Neural cell (in vitro differentiated cells): ENCODE data around the gene MIB1. TPM values are rescaled to one million over a fixed set of nuclear protein-coding genes. Genes with fewer than 3 reads are reported as not detected.

Experiments
- H2AFZ ChIP-seq: fragments of 200-600, 300-800 bp; sonication (generic), shearing (Covaris generic); 2 replicates; pipeline ENCODE4 v1.6.0; 2014; ENCODE audit warnings: low read depth, mild to moderate bottlenecking, antibody characterized with exemption, low read length, moderate library complexity
- H3F3A ChIP-seq: fragments of 200-600 bp; shearing (Covaris generic); 2 replicates; pipeline ENCODE4 v1.6.1; 2016; ENCODE audit warnings: mild to moderate bottlenecking, moderate library complexity, mixed read lengths, antibody characterized with exemption, low read length; ENCODE audit not compliant: insufficient read depth, poor library complexity, severe bottlenecking
- H3K27ac ChIP-seq: fragments of 200-600, 300-800 bp; sonication (generic), shearing (Covaris generic); 2 replicates; pipeline ENCODE4 v1.5.1; 2014; ENCODE audit warnings: mild to moderate bottlenecking, low read length, moderate library complexity
- H3K27me3 ChIP-seq: fragments of 300-800, 200-600 bp; sonication (generic), shearing (Covaris generic); 2 replicates; pipeline ENCODE4 v1.6.0; 2014; ENCODE audit warnings: mild to moderate bottlenecking, low read depth, low read length, moderate library complexity; ENCODE audit not compliant: insufficient read depth
- H3K36me3 ChIP-seq: fragments of 300-800, 200-600 bp; sonication (generic), shearing (Covaris generic); 2 replicates; pipeline ENCODE4 v1.5.1; 2014; ENCODE audit warnings: mild to moderate bottlenecking, antibody characterized with exemption, low read length, moderate library complexity; ENCODE audit not compliant: insufficient read depth
- H3K4me2 ChIP-seq: fragments of 300-800, 200-600 bp; sonication (generic), shearing (Covaris generic); 2 replicates; pipeline ENCODE4 v1.6.0; 2014; ENCODE audit warnings: mild to moderate bottlenecking, low read length
- H3K4me3 ChIP-seq: fragments of 300-800, 200-600 bp; sonication (generic), shearing (Covaris generic); 2 replicates; pipeline ENCODE4 v1.5.1; 2014; ENCODE audit warnings: mild to moderate bottlenecking, low read length, moderate library complexity
- H3K79me2 ChIP-seq: fragments of 200-600 bp; shearing (Covaris generic); replicated peaks from 2 replicates; pipeline ENCODE4 v1.6.0; 2014; ENCODE audit warnings: mild to moderate bottlenecking, low read length, moderate library complexity; ENCODE audit not compliant: insufficient read depth
- H3K9ac ChIP-seq: fragments of 300-800, 200-600 bp; sonication (generic), shearing (Covaris generic); 2 replicates; pipeline ENCODE4 v1.6.1; 2016; ENCODE audit warnings: mild to moderate bottlenecking, low read length, mixed read lengths
- H3K9me2 ChIP-seq: fragments of 200-600 bp; shearing (Covaris generic); 2 replicates; pipeline ENCODE4 v1.6.1; 2016; ENCODE audit warnings: mild to moderate bottlenecking, low read length, mixed read lengths; ENCODE audit not compliant: insufficient read depth
- H3K9me3 ChIP-seq: fragments of 200-600, 300-800 bp; sonication (generic), shearing (Covaris generic); 2 replicates; pipeline ENCODE4 v1.6.1; 2016; ENCODE audit warnings: mild to moderate bottlenecking, mixed run types, low read length, moderate library complexity, mixed read lengths
- H4K20me1 ChIP-seq: fragments of 200-600 bp; shearing (Covaris generic); 2 replicates; pipeline ENCODE4 v1.6.1; 2016; ENCODE audit warnings: mild to moderate bottlenecking, mixed run types; ENCODE audit not compliant: insufficient read depth
- CTCF ChIP-seq: fragments of 450-650 bp; IDR thresholded peaks from 2 replicates; pipeline ENCODE4 v1.5.1; 2014; ENCODE audit warnings: antibody characterized with exemption, mild to moderate bottlenecking, moderate library complexity; ENCODE audit not compliant: poor library complexity, severe bottlenecking
- EP300 ChIP-seq: fragments of 450-650 bp; conservative IDR thresholded peaks from 2 replicates; pipeline ENCODE4 v1.6.1; 2014; ENCODE audit warnings: antibody characterized with exemption, mild to moderate bottlenecking, moderate library complexity; ENCODE audit not compliant: poor library complexity, severe bottlenecking
- EZH2 ChIP-seq: fragments of 200-600, 300-800 bp; shearing (Covaris generic), sonication (generic); IDR thresholded peaks from 2 replicates; pipeline ENCODE4 v1.6.1; 2014; ENCODE audit warnings: antibody characterized with exemption, low read length, borderline replicate concordance, mild to moderate bottlenecking; ENCODE audit not compliant: insufficient read depth, poor library complexity, severe bottlenecking
- MXI1 ChIP-seq: fragments of 450-650 bp; conservative IDR thresholded peaks from 2 replicates; pipeline ENCODE4 v1.6.1; 2014; ENCODE audit warnings: antibody characterized with exemption, mild to moderate bottlenecking; ENCODE audit not compliant: poor library complexity, severe bottlenecking
- POLR2AphosphoS5 ChIP-seq: IDR thresholded peaks from 2 replicates; pipeline ENCODE4 v1.6.1; 2012
- RAD21 ChIP-seq: fragments of 450-650 bp; conservative IDR thresholded peaks from 2 replicates; pipeline ENCODE4 v1.6.1; 2014; ENCODE audit warnings: antibody characterized with exemption, mild to moderate bottlenecking, moderate library complexity
- REST ChIP-seq: IDR thresholded peaks from 2 replicates; pipeline ENCODE4 v1.6.1; 2012; ENCODE audit warnings: borderline replicate concordance
- SMC3 ChIP-seq: fragments of 450-650 bp; conservative IDR thresholded peaks from 2 replicates; pipeline ENCODE4 v1.6.1; 2014; ENCODE audit warnings: antibody characterized with exemption, mild to moderate bottlenecking, moderate library complexity; ENCODE audit not compliant: poor library complexity
- TAF1 ChIP-seq: IDR thresholded peaks from 2 replicates; pipeline ENCODE4 v1.6.1; 2012; ENCODE audit warnings: low read depth
- polyA plus RNA-seq: library from polyadenylated mRNA; depleted of rRNA; stranded (reverse); fragments of >200 nt; gene quantifications from 2 replicates; pipeline ENCODE4 v1.2.3, GENCODE V29; 2014

The MIB1 gene
- polyA plus RNA-seq, 1 donor from 2014 or later = 68.3 TPM

- Histone ChIP-seq H4K20me1 (no peaks in the 10 kb centered on the region), H3K27ac (no peak overlapping the region), H3K79me2 (no peaks in the 10 kb centered on the region), H3K9me3 (no peaks in the 10 kb centered on the region), H3K9me2 (no peaks in the 10 kb centered on the region), H3K4me2 (no peak overlapping the region), H2AFZ (no peak overlapping the region), H3K4me3 (no peak overlapping the region), H3K27me3 (no peaks in the 10 kb centered on the region), H3F3A (no peaks in the 10 kb centered on the region), H3K36me3 (no peaks in the 10 kb centered on the region), H3K9ac (no peak overlapping the region)
- no peak for TF ChIP-seq SMC3
- TF ChIP-seq TAF1 = no peak
- no peak for TF ChIP-seq POLR2AphosphoS5
- no peak for TF ChIP-seq REST
- no peak for TF ChIP-seq EZH2
- TF ChIP-seq MXI1 = no peak
- no peak for TF ChIP-seq EP300
- no peak for TF ChIP-seq CTCF
- TF ChIP-seq RAD21 = no peak
Measured at GRCh38 chr18:21701621-21702020, 39.0 kb upstream of the MIB1 start.

- no peaks in the 10 kb centered on the region for H4K20me1 ChIP-seq
- no peak overlapping the region for H3K4me3 ChIP-seq
- no peaks in the 10 kb centered on the region for H3F3A ChIP-seq
- no peak overlapping the region for H3K4me2 ChIP-seq
- no peaks in the 10 kb centered on the region for H3K9me3 ChIP-seq
- no peaks in the 10 kb centered on the region for H3K9me2 ChIP-seq
- H3K79me2 ChIP-seq = no peaks in the 10 kb centered on the region
- no peak overlapping the region for H3K9ac ChIP-seq
- H3K27me3 ChIP-seq = no peaks in the 10 kb centered on the region
- H2AFZ ChIP-seq = no peak overlapping the region
- no peak for TF ChIP-seq RAD21
- TF ChIP-seq CTCF = no peak
- H3K36me3 ChIP-seq = no peaks in the 10 kb centered on the region
- H3K27ac ChIP-seq = no peak overlapping the region
Measured at GRCh38 chr18:21702602-21703001, 38.0 kb upstream of the MIB1 start.
